A549 treated with Mapracorat at 1 μM for 4 hours (cell line): Measurements from ENCODE around the gene KDM7A. TPM values are rescaled to one million over a fixed set of nuclear protein-coding genes. Genes with fewer than 3 reads are reported as not detected.

ENCODE experiments used
- total RNA-seq: library from RNA; stranded (reverse); fragments of 200-300 nt; extraction: Qiagen RNA extraction; gene quantifications from 5 replicates; pipeline ENCODE4 v1.2.3, GENCODE V29; 2022

The KDM7A gene, protein sequence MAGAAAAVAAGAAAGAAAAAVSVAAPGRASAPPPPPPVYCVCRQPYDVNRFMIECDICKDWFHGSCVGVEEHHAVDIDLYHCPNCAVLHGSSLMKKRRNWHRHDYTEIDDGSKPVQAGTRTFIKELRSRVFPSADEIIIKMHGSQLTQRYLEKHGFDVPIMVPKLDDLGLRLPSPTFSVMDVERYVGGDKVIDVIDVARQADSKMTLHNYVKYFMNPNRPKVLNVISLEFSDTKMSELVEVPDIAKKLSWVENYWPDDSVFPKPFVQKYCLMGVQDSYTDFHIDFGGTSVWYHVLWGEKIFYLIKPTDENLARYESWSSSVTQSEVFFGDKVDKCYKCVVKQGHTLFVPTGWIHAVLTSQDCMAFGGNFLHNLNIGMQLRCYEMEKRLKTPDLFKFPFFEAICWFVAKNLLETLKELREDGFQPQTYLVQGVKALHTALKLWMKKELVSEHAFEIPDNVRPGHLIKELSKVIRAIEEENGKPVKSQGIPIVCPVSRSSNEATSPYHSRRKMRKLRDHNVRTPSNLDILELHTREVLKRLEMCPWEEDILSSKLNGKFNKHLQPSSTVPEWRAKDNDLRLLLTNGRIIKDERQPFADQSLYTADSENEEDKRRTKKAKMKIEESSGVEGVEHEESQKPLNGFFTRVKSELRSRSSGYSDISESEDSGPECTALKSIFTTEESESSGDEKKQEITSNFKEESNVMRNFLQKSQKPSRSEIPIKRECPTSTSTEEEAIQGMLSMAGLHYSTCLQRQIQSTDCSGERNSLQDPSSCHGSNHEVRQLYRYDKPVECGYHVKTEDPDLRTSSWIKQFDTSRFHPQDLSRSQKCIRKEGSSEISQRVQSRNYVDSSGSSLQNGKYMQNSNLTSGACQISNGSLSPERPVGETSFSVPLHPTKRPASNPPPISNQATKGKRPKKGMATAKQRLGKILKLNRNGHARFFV
- total RNA-seq, result 1.7 to 3.4 TPM (median 2.2 TPM) in 5 replicates

DNA sequence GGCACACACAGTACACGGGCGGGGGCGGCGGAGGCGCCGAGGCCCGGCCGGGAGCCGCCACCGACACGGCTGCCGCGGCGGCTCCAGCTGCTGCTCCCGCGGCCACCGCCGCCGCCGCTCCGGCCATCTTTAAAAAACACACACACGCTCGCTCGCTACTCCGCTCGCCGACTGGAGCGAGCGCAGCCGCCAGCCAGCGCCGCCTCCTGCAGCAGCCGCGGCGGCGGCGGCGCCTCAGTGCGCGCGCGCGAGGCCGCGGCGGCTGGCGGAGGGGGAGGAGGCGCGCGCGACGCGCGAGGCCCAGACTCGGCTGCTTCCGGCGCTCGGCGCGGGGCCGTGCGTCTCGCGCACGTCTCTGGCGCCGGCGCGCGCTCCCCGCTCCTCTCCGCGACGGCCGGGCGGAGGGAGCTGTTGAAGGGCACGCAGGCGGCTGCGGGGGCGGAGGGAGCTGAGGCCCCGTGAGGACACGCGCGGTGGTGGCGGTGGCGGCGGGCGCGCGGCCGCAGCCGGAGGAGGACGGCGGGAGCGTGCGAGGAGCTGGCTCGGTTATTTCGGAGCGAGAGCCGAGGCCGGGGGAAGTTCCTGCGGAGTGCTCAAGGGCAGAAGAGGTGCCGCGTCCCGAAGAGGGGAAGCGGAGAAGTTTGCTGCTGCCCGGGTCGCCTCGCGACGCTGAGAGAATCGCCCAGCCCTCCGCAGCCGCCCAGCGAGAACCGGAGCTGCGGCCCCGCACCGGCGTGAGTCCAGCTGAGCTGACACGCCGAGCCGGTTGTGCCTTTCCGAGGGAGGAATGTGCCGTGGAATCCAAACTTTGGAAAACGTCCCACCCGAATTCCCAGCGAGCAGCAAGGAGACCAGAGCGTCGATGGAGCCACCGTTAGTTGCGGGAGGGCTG lies at the start of gene KDM7A:
TSS of gene KDM7A (minus strand) at position 173 of the 892 bp plus-strand sequence. CDS start at position 127, 46 bp downstream.

GRCh38 chr7:140062528-140063299 lies 114.1 kb downstream of the KDM7A start, which contains the start of gene PARP12:
Gene PARP12, minus strand, starts transcription at chr7:140062951. Its CDS starts 104 bp downstream, at chr7:140062847.

Other genes with a start within 250 kb of the KDM7A start
- gene PARP12, start 114.0 kb downstream of the KDM7A start, total RNA-seq, result 18.2 to 22.3 TPM (median 20.8 TPM) in 5 replicates
- gene SLC37A3, start 221.5 kb upstream of the KDM7A start, total RNA-seq, result 25.1 to 34.0 TPM (median 27.9 TPM) in 5 replicates
- gene RAB19, start 227.1 kb upstream of the KDM7A start, total RNA-seq, result not detected in 5 replicates